GM19238 (cell line): ENCODE measurements around the gene TPCN2.

ENCODE experiments used
- DNase-seq: peaks from one replicate; pipeline ENCODE4 v3.0.0; 2011; ENCODE audit warnings: low spot score; ENCODE audit not compliant: insufficient read length

TPCN2 gene

GRCh38 chr11:69094111-69094914 lies 45.6 kb downstream of the TPCN2 start:
- DNase-seq: no peak

DNA sequence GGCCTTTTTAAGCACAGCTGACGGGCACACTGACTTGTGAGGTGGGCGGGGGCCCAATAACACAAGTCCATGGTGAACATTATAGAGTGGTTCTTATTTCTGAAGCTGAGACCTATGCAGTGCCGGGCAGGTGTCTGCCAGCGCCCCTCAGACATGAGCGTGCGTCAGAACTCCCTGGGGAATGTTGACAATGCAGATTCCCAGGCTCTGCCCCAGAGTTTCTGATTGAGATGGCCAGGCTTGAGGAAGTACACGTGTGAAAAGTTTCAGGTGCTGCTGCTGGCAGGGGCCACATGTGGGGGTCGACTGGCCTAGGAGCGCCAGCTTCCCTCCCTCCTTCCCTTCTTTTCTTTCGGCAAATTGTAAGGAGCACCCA lies 46.2 kb downstream of the TPCN2 start:
- no peak for DNase-seq

DNA sequence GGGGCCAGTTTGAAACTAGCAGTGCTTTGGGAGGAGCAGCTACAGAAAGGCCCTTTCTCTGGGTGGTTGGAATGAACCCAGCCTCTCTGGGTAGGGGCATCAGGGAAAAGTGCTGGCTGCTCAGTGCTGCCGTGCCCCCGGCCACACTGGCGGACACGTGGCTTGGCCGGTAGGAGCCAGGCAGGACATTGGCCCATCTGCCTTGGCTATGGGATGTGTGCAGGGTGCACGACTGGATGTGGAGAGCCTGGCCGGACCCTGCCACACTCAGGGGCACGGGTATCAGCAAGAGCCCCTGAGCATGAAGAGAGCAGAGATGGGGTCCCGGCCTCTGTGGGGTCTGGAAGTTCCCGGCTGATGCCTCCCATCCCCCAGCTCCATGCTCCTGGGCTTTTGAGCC lies 46.6 kb downstream of the TPCN2 start:
- DNase-seq: no peak

- DNase-seq: no peak
Observed at GRCh38 chr11:69096473-69096872, 47.7 kb downstream of the TPCN2 start.

- DNase-seq: no peak
Observed at GRCh38 chr11:69097263-69097662, 48.5 kb downstream of the TPCN2 start.

- no peak for DNase-seq
Observed at GRCh38 chr11:69099180-69099579, 50.4 kb downstream of the TPCN2 start.

GRCh38 chr11:69100454-69101114 lies 51.9 kb downstream of the TPCN2 start:
- no peak for DNase-seq

DNA sequence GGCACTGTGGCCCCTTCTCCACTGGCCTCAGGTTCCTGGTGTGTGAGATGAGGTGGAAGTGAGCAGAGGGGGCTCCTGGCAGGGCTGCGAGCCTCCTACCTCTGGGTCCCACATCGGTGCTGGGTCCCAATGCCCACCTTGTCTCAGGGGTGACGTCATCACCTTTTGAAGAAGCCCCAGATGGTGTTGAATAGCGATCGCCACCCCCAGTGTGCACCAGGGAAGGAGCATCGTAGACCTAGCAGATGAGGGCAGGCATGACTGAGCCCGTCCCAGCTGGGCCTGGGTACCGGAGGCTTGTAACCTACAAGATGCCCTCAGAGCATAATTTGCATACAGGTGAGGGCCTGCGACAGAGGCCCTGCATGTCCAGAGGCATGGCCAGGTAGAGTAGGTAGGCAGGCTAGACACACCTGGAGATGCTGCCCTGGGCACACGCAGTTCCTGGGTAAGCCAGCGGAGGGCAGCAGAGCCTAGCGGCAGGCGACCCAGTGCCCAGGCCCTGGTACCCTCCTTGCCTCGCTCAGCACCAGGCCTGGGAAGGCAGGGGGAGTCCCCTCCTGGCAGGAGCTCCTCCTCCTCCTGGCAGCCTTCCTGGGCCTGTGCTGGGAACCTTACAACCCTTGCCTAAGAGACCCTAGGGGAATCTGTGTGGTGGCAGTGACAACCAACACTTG lies 52.5 kb downstream of the TPCN2 start:
- peak; percentile 87 for DNase-seq

- DNase-seq: no peak
Observed at GRCh38 chr11:69101792-69102695, 53.3 kb downstream of the TPCN2 start.

DNA sequence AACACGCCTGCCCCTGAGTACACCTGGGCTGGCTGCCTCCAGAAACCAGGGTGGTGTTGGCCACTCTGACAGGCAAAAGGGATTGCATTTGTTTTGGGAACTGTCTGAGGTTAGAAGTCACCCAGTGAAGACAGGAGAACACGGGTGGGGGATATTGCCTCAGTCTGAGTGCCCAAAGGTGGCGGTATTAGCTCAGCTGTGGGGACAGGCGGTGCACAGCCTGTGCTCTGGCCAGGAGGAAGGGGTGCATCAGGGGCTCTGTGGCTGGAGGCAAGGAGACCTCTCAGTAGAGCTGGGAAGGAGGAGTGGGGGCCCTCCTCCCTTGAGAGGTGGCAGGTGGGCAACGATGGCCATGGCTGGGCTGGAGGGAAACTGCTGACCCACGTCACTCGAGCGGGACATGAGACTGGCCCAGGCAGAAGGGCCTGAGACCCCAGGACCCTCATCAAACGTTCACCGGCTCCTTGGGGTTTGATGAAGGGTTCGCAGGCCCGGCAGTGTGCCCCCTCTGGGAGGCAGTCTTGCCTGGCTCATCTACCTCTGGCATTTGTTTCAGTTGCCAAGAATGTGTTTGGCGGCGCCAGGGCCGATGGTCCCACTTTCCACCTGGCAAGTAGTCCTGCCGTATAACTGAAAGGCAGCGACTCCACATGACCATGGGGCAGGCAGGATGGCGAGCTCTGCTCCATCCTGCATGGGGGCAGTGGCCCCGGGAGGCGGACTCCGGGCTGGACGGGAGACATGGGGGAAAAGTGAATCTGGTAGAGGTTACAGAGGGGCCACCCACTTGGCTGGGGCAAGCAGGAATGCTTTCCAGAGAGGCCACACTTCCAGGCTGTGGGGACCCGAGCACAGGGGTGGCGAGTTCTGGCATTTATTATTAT lies 54.2 kb downstream of the TPCN2 start:
- no peak for DNase-seq

DNA sequence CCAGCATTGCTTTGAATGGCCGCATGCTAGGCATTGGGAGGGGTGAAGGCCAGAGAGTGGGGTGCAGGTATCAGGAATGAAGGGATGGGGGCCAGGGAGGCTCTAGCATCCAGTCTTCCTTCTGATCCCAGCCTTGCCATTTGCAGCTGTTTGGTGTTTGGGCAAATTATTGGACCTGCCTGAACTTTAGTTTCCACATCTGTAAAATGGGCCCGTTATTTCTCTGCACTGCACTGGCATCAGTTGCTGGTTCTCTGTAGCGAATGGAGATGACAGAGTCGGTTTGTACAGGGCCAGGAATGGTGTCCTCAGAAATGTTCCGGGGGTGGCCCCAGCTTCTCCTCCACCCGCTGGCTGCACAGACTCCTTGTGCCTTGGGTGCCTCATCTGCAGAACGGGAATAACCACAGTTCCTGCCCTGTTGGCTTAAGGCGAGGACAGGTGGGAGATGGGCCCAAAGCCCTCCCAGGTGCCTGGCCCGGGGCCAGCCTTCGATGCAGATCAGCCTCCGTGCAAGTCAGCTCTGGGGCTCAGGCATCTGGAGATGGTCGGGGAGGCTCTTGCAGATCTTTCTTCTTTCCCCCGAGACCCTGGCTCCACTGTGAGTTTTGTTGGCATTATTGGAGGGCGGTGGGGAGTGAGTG lies 55.6 kb downstream of the TPCN2 start:
- no peak for DNase-seq

DNA sequence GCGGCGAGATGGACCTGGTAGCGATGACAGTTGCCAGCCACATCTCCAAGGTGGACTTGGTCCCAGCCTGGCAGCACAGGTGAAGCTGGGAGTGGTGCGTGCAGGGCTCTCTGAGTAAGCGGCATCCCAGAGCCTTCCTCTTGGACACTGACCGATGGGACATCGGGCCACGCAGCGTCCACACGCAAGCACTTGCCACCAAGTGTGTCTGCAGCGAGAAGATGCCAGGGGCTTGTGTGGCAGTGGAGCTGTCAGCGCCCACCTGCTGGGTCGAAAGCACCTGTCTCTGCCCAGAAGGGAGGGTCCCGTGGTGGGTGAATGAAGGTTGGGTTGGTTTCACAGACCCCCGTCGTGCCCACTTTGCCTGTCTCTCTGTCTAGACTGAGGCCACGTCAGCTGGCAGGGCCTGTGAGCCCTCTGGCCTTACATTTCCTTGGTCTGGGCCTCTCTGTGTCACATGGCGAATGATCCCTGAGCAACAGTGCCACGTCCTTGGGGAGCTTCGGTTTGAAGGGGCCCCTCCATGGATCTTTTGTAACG lies 56.2 kb downstream of the TPCN2 start:
- DNase-seq: no peak

- DNase-seq: no peak
Observed at GRCh38 chr11:69105461-69106030, 56.8 kb downstream of the TPCN2 start.

- no peak for DNase-seq
Observed at GRCh38 chr11:69106031-69106811, 57.5 kb downstream of the TPCN2 start.

- no peak for DNase-seq
Observed at GRCh38 chr11:69107413-69107812, 58.7 kb downstream of the TPCN2 start.

GRCh38 chr11:69108030-69108429 lies 59.3 kb downstream of the TPCN2 start:
- DNase-seq: no peak

- no peak for DNase-seq
Observed at GRCh38 chr11:69108559-69108958, 59.8 kb downstream of the TPCN2 start.

- no peak for DNase-seq
Observed at GRCh38 chr11:69109101-69109500, 60.4 kb downstream of the TPCN2 start.

DNA sequence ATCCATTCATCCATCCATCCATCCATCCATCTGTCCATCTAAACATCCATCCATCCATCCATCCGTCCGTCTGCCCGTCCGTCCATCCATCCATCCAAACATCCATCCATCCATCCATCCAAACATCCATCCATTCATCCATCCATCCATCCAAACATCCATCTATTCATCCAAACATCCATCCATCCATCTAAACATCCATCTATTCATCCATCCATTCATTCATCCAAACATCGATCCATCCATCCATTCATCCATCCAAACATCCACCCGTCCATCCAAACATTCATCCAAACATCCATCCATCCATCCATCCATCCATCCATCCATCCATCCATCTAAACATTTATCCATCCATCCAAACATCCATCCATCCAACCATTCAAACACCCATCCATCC lies 61.7 kb downstream of the TPCN2 start:
- no peak for DNase-seq
